Kasumi-1 (cell line): Measurements from ENCODE around the gene PARP8.
A peak's percentile ranks its signal among the peaks of the same experiment; 100 is the strongest.

Source experiments
- DNase-seq, 2 experiments: peaks; one replicate each; lab custom pipeline; 2025; lab: John Stamatoyannopoulos, UW

Gene PARP8

GRCh38 chr5:50726475-50727148, 60.2 kb downstream of the PARP8 start:
- DNase-seq, result no peak

- peak; percentile 78 to 81 for DNase-seq
These were observed 60.7 kb downstream of the PARP8 start for GRCh38 chr5:50727149-50727496.

- DNase-seq, result no peak
These were observed 61.4 kb downstream of the PARP8 start for GRCh38 chr5:50727845-50728244.

GRCh38 chr5:50730336-50730735, 63.9 kb downstream of the PARP8 start:
- no peak for DNase-seq

- no peak for DNase-seq
These were observed 64.4 kb downstream of the PARP8 start for GRCh38 chr5:50730841-50731240.

- peak in 1 of 2 experiments; percentile 15 for DNase-seq
These were observed 67.3 kb downstream of the PARP8 start for GRCh38 chr5:50733741-50734140.

GRCh38 chr5:50738864-50739263, 72.4 kb downstream of the PARP8 start:
- no peak for DNase-seq

- no peak for DNase-seq
These were observed 74.4 kb downstream of the PARP8 start for GRCh38 chr5:50740832-50741231.

GRCh38 chr5:50744776-50745175, 78.3 kb downstream of the PARP8 start:
- peak in 1 of 2 experiments; percentile 20 for DNase-seq

GRCh38 chr5:50745221-50745910, 78.9 kb downstream of the PARP8 start:
- no peak for DNase-seq

- no peak for DNase-seq
These were observed 82.7 kb downstream of the PARP8 start for GRCh38 chr5:50749181-50749580.

- no peak for DNase-seq
These were observed 83.4 kb downstream of the PARP8 start for GRCh38 chr5:50749873-50750272.

- peak; percentile 72 to 83 for DNase-seq
These were observed 84.7 kb downstream of the PARP8 start for GRCh38 chr5:50751064-50751657.

GRCh38 chr5:50752800-50753199, 86.4 kb downstream of the PARP8 start:
- DNase-seq, result no peak

GRCh38 chr5:50759526-50760270, 93.3 kb downstream of the PARP8 start:
- no peak for DNase-seq

- no peak for DNase-seq
These were observed 96.9 kb downstream of the PARP8 start for GRCh38 chr5:50763351-50763750.

GRCh38 chr5:50763846-50764245, 97.4 kb downstream of the PARP8 start:
- no peak for DNase-seq

- no peak for DNase-seq
These were observed 99.6 kb downstream of the PARP8 start for GRCh38 chr5:50766042-50766441.

GRCh38 chr5:50766462-50766861, 100.0 kb downstream of the PARP8 start:
- no peak for DNase-seq

- no peak for DNase-seq
These were observed 100.5 kb downstream of the PARP8 start for GRCh38 chr5:50766967-50767366.

GRCh38 chr5:50767588-50767987, 101.2 kb downstream of the PARP8 start:
- no peak for DNase-seq

GRCh38 chr5:50768634-50769033, 102.2 kb downstream of the PARP8 start:
- DNase-seq, result no peak

- no peak for DNase-seq
These were observed 104.0 kb downstream of the PARP8 start for GRCh38 chr5:50770441-50770840.
